Gastroesophageal sphincter (tissue), 3 donors: ENCODE measurements around the gene GSG1L.

ENCODE experiments used
- EP300 ChIP-seq: sonication (generic); formaldehyde crosslinking; IDR thresholded peaks from one replicate; pipeline ENCODE4 v1.6.1; 2017; ENCODE audit warnings: antibody characterized with exemption, mild to moderate bottlenecking
- POLR2A ChIP-seq, 2 donors: fragments of 450-650 bp; IDR thresholded peaks; one replicate each; pipeline ENCODE4 v1.6.1; 2017; ENCODE audit warnings: antibody characterized with exemption in 2 of 2, mild to moderate bottlenecking in 2 of 2, moderate library complexity in 1 of 2
- TF ChIP-seq, protein P1 (sequence below), 4 experiments: fragments of 200-600 bp in 2 of 4; fragments of 450-650 bp in 2 of 4; sonication (generic) in 1 of 4; IDR thresholded peaks; one replicate each; pipeline ENCODE4 v1.5.1; 2017 to 2019; ENCODE audit warnings: antibody characterized with exemption in 4 of 4, mild to moderate bottlenecking in 2 of 4, moderate library complexity in 2 of 4

- TF ChIP-seq, protein P1, sequence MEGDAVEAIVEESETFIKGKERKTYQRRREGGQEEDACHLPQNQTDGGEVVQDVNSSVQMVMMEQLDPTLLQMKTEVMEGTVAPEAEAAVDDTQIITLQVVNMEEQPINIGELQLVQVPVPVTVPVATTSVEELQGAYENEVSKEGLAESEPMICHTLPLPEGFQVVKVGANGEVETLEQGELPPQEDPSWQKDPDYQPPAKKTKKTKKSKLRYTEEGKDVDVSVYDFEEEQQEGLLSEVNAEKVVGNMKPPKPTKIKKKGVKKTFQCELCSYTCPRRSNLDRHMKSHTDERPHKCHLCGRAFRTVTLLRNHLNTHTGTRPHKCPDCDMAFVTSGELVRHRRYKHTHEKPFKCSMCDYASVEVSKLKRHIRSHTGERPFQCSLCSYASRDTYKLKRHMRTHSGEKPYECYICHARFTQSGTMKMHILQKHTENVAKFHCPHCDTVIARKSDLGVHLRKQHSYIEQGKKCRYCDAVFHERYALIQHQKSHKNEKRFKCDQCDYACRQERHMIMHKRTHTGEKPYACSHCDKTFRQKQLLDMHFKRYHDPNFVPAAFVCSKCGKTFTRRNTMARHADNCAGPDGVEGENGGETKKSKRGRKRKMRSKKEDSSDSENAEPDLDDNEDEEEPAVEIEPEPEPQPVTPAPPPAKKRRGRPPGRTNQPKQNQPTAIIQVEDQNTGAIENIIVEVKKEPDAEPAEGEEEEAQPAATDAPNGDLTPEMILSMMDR (IDR thresholded peaks at IDR 0.05): no peak
- TF ChIP-seq EP300: no peak
- no peak for TF ChIP-seq POLR2A (IDR thresholded peaks at IDR 0.05)
These were observed 211.9 kb downstream of the GSG1L start for GRCh38 chr16:27851586-27851985.
